Activated CD4-positive, CD25-positive, alpha-beta regulatory T cell treated with anti-CD3 and anti-CD28 coated beads, Interleukin-2, amount 50 U/mL, for 16 hours (primary cell): ENCODE results near the gene EEF1AKMT1.
"Not testable (repeated sequence)": the region's sequence is repeated elsewhere in the genome, so short reads cannot be mapped to it uniquely, and the experiment has no call there.

Source experiments
- DNase-seq: peaks from one replicate; pipeline ENCODE4 v3.0.0-alpha.2; 2020; ENCODE audit warnings: low read depth, low spot score

The EEF1AKMT1 gene

GRCh38 chr13:20778311-20778710 is 4.5 kb upstream of the EEF1AKMT1 start:
- no peak for DNase-seq

- no peak for DNase-seq
Measured at GRCh38 chr13:20776751-20777150, 3.0 kb upstream of the EEF1AKMT1 start.

- DNase-seq: no peak
Measured at GRCh38 chr13:20775961-20776360, 2.2 kb upstream of the EEF1AKMT1 start.

- no peak for DNase-seq
Measured at GRCh38 chr13:20774746-20775145, 985 bp upstream of the EEF1AKMT1 start.

GRCh38 chr13:20772401-20773131 is 1.2 kb downstream of the EEF1AKMT1 start:
- DNase-seq: no peak

- DNase-seq: no peak
Measured at GRCh38 chr13:20769834-20770233, 3.9 kb downstream of the EEF1AKMT1 start.

- DNase-seq: no peak
Measured at GRCh38 chr13:20769091-20769490, 4.7 kb downstream of the EEF1AKMT1 start.

- no peak for DNase-seq
Measured at GRCh38 chr13:20767309-20767943, 6.3 kb downstream of the EEF1AKMT1 start.

- DNase-seq: no peak
Measured at GRCh38 chr13:20760872-20761271, 12.9 kb downstream of the EEF1AKMT1 start.

GRCh38 chr13:20754009-20754408 is 19.8 kb downstream of the EEF1AKMT1 start:
- no peak for DNase-seq

GRCh38 chr13:20749377-20749776 is 24.4 kb downstream of the EEF1AKMT1 start:
- DNase-seq: no peak

- not testable (repeated sequence) for DNase-seq
Measured at GRCh38 chr13:20743830-20744404, 29.8 kb downstream of the EEF1AKMT1 start.

GRCh38 chr13:20740021-20740420 is 33.7 kb downstream of the EEF1AKMT1 start:
- no peak for DNase-seq

- DNase-seq: no peak
Measured at GRCh38 chr13:20738616-20739015, 35.1 kb downstream of the EEF1AKMT1 start.

- DNase-seq: no peak
Measured at GRCh38 chr13:20729633-20730585, 43.9 kb downstream of the EEF1AKMT1 start.

- DNase-seq: no peak
Measured at GRCh38 chr13:20728579-20729311, 45.0 kb downstream of the EEF1AKMT1 start.

GRCh38 chr13:20727856-20728255 is 45.9 kb downstream of the EEF1AKMT1 start:
- DNase-seq: no peak

GRCh38 chr13:20721454-20722357 is 52.1 kb downstream of the EEF1AKMT1 start:
- DNase-seq: no peak

GRCh38 chr13:20721058-20721453 is 52.7 kb downstream of the EEF1AKMT1 start:
- no peak for DNase-seq

- no peak for DNase-seq
Measured at GRCh38 chr13:20720499-20720898, 53.3 kb downstream of the EEF1AKMT1 start.
